GM12801 (cell line): ENCODE results near the gene B3GALNT2.

Source experiments
- TF ChIP-seq, protein P1 (sequence below): IDR thresholded peaks from one replicate; pipeline ENCODE4 v1.5.1; 2011; ENCODE audit warnings: control low read depth; ENCODE audit not compliant: insufficient read length; ENCODE audit errors: extremely low read depth

B3GALNT2 gene

DNA sequence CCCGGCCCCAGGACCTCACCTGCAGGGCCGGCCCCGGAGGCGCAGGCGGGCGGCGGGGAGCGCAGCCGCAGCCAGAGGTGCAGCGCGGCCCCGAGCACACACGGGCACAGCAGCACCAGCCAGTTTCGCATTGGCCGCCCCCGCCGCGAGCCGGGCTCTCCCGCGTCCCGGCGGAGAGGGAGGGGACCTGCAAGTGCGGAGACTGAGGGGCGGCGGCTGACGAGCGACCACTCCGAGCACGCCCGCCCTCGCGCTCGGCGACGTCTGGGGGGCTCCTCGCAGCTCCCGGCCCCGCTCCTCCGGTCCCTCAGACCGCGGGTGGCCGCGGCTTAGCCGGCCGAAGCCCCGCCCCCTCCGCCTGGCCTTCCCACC lies at the start of gene B3GALNT2:
Gene B3GALNT2 (minus strand): TSS at position 331 of the 372 bp plus-strand sequence. CDS start 200 bp downstream, at position 131.
- TF ChIP-seq, protein P1, sequence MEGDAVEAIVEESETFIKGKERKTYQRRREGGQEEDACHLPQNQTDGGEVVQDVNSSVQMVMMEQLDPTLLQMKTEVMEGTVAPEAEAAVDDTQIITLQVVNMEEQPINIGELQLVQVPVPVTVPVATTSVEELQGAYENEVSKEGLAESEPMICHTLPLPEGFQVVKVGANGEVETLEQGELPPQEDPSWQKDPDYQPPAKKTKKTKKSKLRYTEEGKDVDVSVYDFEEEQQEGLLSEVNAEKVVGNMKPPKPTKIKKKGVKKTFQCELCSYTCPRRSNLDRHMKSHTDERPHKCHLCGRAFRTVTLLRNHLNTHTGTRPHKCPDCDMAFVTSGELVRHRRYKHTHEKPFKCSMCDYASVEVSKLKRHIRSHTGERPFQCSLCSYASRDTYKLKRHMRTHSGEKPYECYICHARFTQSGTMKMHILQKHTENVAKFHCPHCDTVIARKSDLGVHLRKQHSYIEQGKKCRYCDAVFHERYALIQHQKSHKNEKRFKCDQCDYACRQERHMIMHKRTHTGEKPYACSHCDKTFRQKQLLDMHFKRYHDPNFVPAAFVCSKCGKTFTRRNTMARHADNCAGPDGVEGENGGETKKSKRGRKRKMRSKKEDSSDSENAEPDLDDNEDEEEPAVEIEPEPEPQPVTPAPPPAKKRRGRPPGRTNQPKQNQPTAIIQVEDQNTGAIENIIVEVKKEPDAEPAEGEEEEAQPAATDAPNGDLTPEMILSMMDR, result no peak

DNA sequence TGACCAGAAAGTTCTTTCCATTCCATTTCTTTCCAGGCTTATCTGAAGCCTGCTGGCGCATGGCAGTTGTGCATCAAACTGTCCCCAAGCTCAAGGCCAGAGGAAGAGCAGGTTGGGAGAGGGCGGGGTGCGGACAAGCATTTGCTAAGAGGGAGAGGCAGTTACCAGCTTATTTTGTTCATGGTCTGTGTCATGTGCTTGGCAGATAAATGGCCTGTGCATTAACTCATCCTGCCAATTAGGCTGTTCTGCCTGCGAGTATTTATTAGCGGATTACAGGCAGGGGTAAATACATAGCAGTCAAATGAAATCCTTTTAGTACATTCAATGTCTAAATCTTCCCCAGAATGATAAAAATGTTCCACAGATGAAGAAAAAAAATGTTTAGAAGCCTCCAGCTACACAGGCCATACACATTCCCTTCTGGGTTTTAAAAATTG lies 48.9 kb upstream of the B3GALNT2 start:
- TF ChIP-seq, protein P1, result no peak

DNA sequence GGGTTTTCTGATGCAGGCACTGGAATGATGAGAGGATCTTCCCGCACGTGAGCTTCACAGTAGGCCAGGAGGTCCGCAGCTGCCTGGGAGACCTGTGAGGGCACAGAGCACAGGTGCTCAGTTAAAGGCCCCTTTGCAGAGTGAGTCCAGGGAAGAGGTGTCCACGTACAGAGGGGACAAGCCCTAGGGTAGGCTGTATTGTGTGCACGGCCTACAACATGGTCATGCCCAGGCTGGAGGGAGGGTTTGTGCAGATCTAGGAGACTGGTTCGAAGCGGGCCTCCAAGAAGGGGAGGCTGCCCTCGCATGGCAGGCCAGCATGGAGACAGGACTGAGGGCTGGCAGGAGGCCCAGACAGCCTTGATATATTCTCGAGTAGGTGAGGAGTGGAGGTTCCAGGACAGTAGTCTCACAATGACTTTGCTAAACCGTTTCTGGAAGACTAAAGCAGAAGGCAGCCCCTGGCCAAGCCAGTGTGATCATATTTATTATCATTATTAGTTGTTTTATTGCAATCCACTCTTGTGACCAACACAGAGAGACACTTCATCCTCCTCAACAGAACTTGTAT lies 48.0 kb upstream of the B3GALNT2 start:
- TF ChIP-seq, protein P1, result no peak

DNA sequence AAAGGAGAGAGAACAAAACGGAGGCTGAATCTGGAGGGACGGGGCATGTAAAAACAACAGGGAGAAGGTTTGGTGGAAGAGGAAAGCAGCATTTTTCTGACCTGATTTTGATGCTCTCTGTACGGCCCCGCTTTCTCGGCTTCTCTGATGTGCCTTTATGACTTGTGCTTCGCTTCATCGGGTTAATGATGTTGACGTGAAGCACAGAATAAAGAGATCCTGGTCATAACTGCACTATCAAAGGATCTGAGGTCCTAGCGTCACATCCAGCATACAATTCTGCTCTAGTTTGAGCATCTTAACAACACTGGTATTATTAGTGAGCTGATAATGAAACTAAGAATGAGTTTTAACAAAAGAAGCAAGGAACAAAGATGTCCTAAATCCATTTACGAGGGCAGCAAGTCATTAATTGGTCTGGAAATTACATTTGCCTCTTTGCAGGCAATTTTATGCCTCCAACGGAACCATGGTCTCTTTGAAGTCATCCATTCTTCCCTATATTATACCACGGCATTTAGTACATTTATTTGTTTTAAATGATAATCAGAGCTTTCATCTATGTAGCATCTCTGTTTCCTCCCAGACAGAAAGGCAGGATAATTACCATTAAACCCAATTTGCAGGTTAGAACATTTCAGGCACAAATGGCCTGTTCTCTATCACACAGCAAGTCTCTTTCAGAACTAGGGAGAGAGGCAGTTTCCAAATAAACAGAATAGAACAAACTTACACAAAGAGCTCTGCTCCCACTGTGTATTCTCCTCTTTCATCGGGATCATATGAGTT lies 45.3 kb upstream of the B3GALNT2 start:
- TF ChIP-seq, protein P1, result no peak

DNA sequence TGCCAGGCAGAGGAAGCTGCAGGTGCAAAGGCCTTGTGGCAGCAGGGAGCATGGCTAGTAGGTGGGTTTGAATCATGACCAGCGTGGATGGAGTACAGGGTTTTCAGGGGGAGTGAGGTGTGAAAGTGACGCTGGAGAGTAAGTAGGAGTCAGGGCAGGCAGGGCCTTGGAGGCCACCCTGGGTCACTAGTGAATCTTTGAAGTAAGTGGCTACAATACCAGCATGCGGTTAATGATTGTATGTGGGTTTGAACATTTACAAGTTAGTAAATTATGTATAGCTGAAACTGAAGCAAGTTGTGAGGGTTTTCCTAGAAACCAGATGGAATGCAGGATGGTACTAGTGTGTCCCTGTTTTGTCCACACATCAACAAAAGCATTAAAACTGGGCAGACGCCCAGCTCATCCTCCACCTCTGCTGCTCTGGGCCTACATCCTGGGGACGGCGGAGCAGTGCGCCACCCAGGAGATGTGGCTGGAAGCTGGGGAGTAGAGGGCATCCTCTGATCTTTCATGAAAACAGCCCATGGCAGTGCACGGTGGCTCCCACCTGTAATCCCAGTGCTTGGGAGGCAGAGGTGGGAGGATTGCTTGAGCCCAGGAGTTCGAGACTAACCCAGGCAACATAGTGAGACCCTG lies 41.2 kb upstream of the B3GALNT2 start:
- TF ChIP-seq, protein P1, result no peak

DNA sequence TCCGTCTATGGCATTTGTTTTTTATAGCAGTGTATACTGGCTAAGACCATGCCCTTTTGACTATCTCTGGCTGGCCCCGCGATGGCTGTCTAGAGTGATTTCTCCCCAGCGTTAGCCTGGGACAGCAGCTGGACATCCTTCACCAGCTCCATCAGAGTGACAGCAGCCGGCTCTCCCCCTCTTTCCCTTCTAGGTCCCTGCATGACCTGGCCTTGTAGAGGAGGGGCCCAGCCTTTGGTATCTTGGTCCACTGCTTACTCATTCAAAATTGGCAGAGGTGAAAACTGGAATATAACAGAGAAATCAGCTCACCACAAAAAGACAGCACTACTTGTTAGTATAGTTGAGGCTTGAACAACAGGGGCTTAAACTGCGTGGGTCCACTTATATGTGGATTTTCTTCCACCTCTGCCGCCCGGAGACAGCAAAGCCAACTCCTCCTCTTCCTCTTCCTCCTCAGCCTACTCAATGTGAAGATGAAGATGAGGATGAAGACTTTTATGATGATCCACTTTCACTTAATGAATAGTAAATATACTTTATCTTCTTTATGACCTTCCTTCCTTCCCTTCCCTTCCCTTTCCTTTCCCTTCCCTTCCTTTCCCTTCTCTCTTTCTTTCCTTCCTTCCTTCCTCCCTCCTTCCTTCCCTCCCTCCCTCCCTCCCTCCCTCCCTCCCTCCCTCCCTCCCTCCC lies 29.4 kb upstream of the B3GALNT2 start:
- TF ChIP-seq, protein P1, result no peak

DNA sequence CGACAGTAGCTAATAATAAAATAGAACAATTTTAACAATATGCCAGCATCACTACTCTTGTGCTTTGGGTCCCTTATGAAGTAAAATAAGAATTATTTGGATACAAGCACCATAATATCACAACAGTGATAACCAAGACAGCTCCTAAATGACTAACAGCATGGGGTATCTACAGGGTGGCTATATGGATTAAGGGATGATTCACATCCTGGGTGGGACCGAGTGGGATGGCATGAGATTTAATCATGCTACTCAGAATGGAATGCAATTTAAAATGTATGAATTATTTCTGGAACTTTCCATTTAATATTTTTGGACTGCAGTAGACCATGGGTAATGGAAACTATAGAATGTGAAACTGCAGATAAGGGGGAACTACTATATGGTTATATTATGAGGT lies 28.1 kb upstream of the B3GALNT2 start:
- TF ChIP-seq, protein P1, result no peak
